T-helper 2 cell (primary cell): ENCODE measurements around the gene AS3MT.
"Not testable (repeated sequence)": the region's sequence is repeated elsewhere in the genome, so short reads cannot be mapped to it uniquely, and the experiment has no call there.

Experiments
- DNase-seq, 5 experiments: peaks; one replicate each; pipeline versions ENCODE4 v3.0.0 to v3.0.0-alpha.2; 2012 to 2022
- total RNA-seq, 2 donors: gene quantifications; one replicate each; lab custom pipeline; 2026; lab: John Stamatoyannopoulos, UW

AS3MT gene
- total RNA-seq, result 0 to 0.31 reads per million in 2 donors

GRCh38 chr10:102869258-102870198 lies at the start of gene AS3MT:
TSS of gene AS3MT (plus strand) at chr10:102869470. CDS start at chr10:102869593, 123 bp downstream.
- peak in 1 of 5 experiments; percentile 34 for DNase-seq

GRCh38 chr10:102820008-102820407 lies 49.3 kb upstream of the AS3MT start:
- not testable (repeated sequence) for DNase-seq

- no peak for DNase-seq
Measured at GRCh38 chr10:102822222-102822621, 47.0 kb upstream of the AS3MT start.

- DNase-seq, result no peak
Measured at GRCh38 chr10:102824664-102825063, 44.6 kb upstream of the AS3MT start.

GRCh38 chr10:102826148-102826796 lies 43.0 kb upstream of the AS3MT start:
- no peak for DNase-seq

- no peak for DNase-seq
Measured at GRCh38 chr10:102827597-102827975, 41.7 kb upstream of the AS3MT start.

- no peak for DNase-seq
Measured at GRCh38 chr10:102831322-102832071, 37.8 kb upstream of the AS3MT start.

GRCh38 chr10:102832248-102832647 lies 37.0 kb upstream of the AS3MT start:
- DNase-seq, result no peak

- DNase-seq, result no peak
Measured at GRCh38 chr10:102832987-102833386, 36.3 kb upstream of the AS3MT start.

GRCh38 chr10:102834143-102834542 lies 35.1 kb upstream of the AS3MT start:
- no peak for DNase-seq

- peak; percentile 33 to 73 (median 62) for DNase-seq
Measured at GRCh38 chr10:102835007-102835482, 34.2 kb upstream of the AS3MT start.

GRCh38 chr10:102837230-102837721 lies 32.0 kb upstream of the AS3MT start, which contains the start of gene CYP17A1:
TSS of gene CYP17A1 (minus strand) at chr10:102837413. CDS start at chr10:102837361, 52 bp downstream.
- no peak for DNase-seq

GRCh38 chr10:102838276-102838927 lies 30.9 kb upstream of the AS3MT start:
- not testable (repeated sequence) for DNase-seq

GRCh38 chr10:102841827-102842345 lies 27.4 kb upstream of the AS3MT start:
- no peak for DNase-seq

GRCh38 chr10:102843139-102843538 lies 26.1 kb upstream of the AS3MT start:
- DNase-seq, result not testable (repeated sequence)

- DNase-seq, result not testable (repeated sequence)
Measured at GRCh38 chr10:102844190-102844776, 25.0 kb upstream of the AS3MT start.

- no peak for DNase-seq
Measured at GRCh38 chr10:102845352-102845902, 23.8 kb upstream of the AS3MT start.

- DNase-seq, result no peak
Measured at GRCh38 chr10:102850025-102850518, 19.2 kb upstream of the AS3MT start.

GRCh38 chr10:102853237-102853636 lies 16.0 kb upstream of the AS3MT start:
- not testable (repeated sequence) for DNase-seq

- DNase-seq, result not testable (repeated sequence)
Measured at GRCh38 chr10:102855731-102856436, 13.4 kb upstream of the AS3MT start.
